Loucy (cell line): ENCODE data around the gene WDR88.

Source experiments
- CTCF ChIP-seq: fragments of 200-600 bp; sonication (generic); conservative IDR thresholded peaks from 2 replicates; pipeline ENCODE4 v1.5.1; 2014; ENCODE audit warnings: mild to moderate bottlenecking, antibody characterized with exemption, low read length
- EZH2phosphoT487 ChIP-seq: fragments of 200-600 bp; IDR thresholded peaks from 2 replicates; pipeline ENCODE4 v1.6.1; 2018; ENCODE audit warnings: antibody characterized with exemption, mild to moderate bottlenecking, moderate library complexity, borderline replicate concordance

GRCh38 chr19:33090179-33090578, 41.7 kb upstream of the WDR88 start:
- TF ChIP-seq CTCF, result no peak
- no peak for TF ChIP-seq EZH2phosphoT487
